Naive thymus-derived CD8-positive, alpha-beta T cell (primary cell): Measurements from ENCODE around the gene RARB. TPM values are rescaled to one million over a fixed set of nuclear protein-coding genes. Genes with fewer than 3 reads are reported as not detected.

Source experiments
- ATAC-seq, 2 donors: fragments of 150-1000 bp; cut with Tn5 transposase in 1 of 2; sonication (Bioruptor Pico), chemical (Tn5 transposase) in 1 of 2; 1 replicate in 1 of 2; 2 replicates in 1 of 2; pipeline ENCODE4 v1.10.0; 2021; ENCODE audit warnings: mild to moderate bottlenecking in 2 of 2, moderate library complexity in 2 of 2
- POLR2A ChIA-PET: fragments of 350-600 bp; sonication (Branson Sonifier 250); formaldehyde crosslinking; loops from one replicate; lab custom pipeline; 2021; ENCODE audit warnings: antibody characterized with exemption; lab: Charles Lee
- DNase-seq, 10 donors: peaks; one replicate each; pipeline versions ENCODE4 v3.0.0 to v3.0.0-alpha.2; 2020 to 2022
- H3K27ac Mint-ChIP-seq, 10 donors: one replicate each; pipeline ENCODE4 v1.8.0; 2020 to 2022; ENCODE audit warnings: mild to moderate bottlenecking in 10 of 10, mixed read lengths in 10 of 10, moderate library complexity in 4 of 10, inconsistent platforms in 1 of 10
- H3K27me3 Mint-ChIP-seq, 5 donors: one replicate each; pipeline ENCODE4 v1.8.0; 2021 to 2022; ENCODE audit warnings: mixed read lengths in 5 of 5
- H3K36me3 Mint-ChIP-seq, 3 donors: one replicate each; pipeline ENCODE4 v1.8.0; 2020 to 2022; ENCODE audit warnings: mixed read lengths in 3 of 3, mild to moderate bottlenecking in 2 of 3, inconsistent platforms in 1 of 3
- H3K4me1 Mint-ChIP-seq, 4 donors: one replicate each; pipeline ENCODE4 v1.8.0; 2021 to 2022; ENCODE audit warnings: mixed read lengths in 4 of 4
- H3K4me3 Mint-ChIP-seq, 10 donors: one replicate each; pipeline ENCODE4 v1.8.0; 2020 to 2022; ENCODE audit warnings: mild to moderate bottlenecking in 10 of 10, mixed read lengths in 10 of 10, moderate library complexity in 6 of 10, inconsistent platforms in 1 of 10
- H3K9me3 Mint-ChIP-seq, 9 donors: one replicate each; pipeline ENCODE4 v1.8.0; 2020 to 2022; ENCODE audit warnings: mixed read lengths in 9 of 9, mild to moderate bottlenecking in 3 of 9, inconsistent platforms in 1 of 9, moderate library complexity in 1 of 9
- polyA plus RNA-seq, 3 donors: library from polyadenylated mRNA; unstranded; fragments of 300-500 nt; fragmentation: Illumina TruSeq; gene quantifications; one replicate each; pipeline ENCODE4 v1.2.3, GENCODE V29; 2021
- total RNA-seq, 8 experiments: library from RNA in 2 of 8; stranded (reverse) in 2 of 8; gene quantifications; one replicate each; pipeline ENCODE4 v1.2.3 and lab custom pipeline; 2021 to 2026

The RARB gene
- total and polyA plus RNA-seq, 5 experiments from 2014 or later = 0.09 TPM; not detected in 4

- no peaks in the 10 kb centered on the region for H3K4me1 Mint-ChIP-seq
- no peaks in the 10 kb centered on the region for H3K36me3 Mint-ChIP-seq
- H3K27me3 Mint-ChIP-seq = peaks cover 0 to 9% (median 2%) of the 10 kb centered on the region in 5 donors
- no peak overlapping the region for H3K4me3 Mint-ChIP-seq
- DNase-seq (no peak), ATAC-seq (no peak)
- H3K27ac Mint-ChIP-seq = no peak overlapping the region
- H3K9me3 Mint-ChIP-seq = no peaks in the 10 kb centered on the region
- POLR2A ChIA-PET = no interaction called here
These were observed 129.6 kb downstream of the RARB start for GRCh38 chr3:25557694-25558093.

- no peaks in the 10 kb centered on the region for H3K4me1 Mint-ChIP-seq
- ATAC-seq (no peak), DNase-seq (no peak)
- POLR2A ChIA-PET = no interaction called here
- H3K9me3 Mint-ChIP-seq = no peaks in the 10 kb centered on the region
- H3K4me3 Mint-ChIP-seq = no peak overlapping the region
- H3K27me3 Mint-ChIP-seq = peaks cover 0 to 9% (median 2%) of the 10 kb centered on the region in 5 donors
- no peak overlapping the region for H3K27ac Mint-ChIP-seq
- H3K36me3 Mint-ChIP-seq = no peaks in the 10 kb centered on the region
These were observed 130.1 kb downstream of the RARB start for GRCh38 chr3:25558121-25558520.

GRCh38 chr3:25558796-25559195 lies 130.7 kb downstream of the RARB start:
- H3K9me3 Mint-ChIP-seq = no peaks in the 10 kb centered on the region
- peaks cover 0 to 9% (median 2%) of the 10 kb centered on the region in 5 donors for H3K27me3 Mint-ChIP-seq
- no peaks in the 10 kb centered on the region for H3K36me3 Mint-ChIP-seq
- DNase-seq (no peak), ATAC-seq (no peak)
- no peaks in the 10 kb centered on the region for H3K4me1 Mint-ChIP-seq
- H3K27ac Mint-ChIP-seq = no peak overlapping the region
- POLR2A ChIA-PET = no interaction called here
- no peak overlapping the region for H3K4me3 Mint-ChIP-seq

- no peak for ATAC-seq
- Mint-ChIP-seq H3K27ac (no peak overlapping the region), H3K4me1 (no peaks in the 10 kb centered on the region), H3K36me3 (no peaks in the 10 kb centered on the region), H3K9me3 (no peaks in the 10 kb centered on the region), H3K27me3 (peaks cover 0 to 10% (median 0%) of the 10 kb centered on the region in 5 donors), H3K4me3 (no peak overlapping the region)
- POLR2A ChIA-PET = no interaction called here
- no peak for DNase-seq
These were observed 135.5 kb downstream of the RARB start for GRCh38 chr3:25563601-25564000.

- Mint-ChIP-seq H3K4me1 (no peaks in the 10 kb centered on the region), H3K27ac (no peak overlapping the region), H3K27me3 (peaks cover 0 to 10% (median 0%) of the 10 kb centered on the region in 5 donors), H3K4me3 (no peak overlapping the region), H3K36me3 (no peaks in the 10 kb centered on the region), H3K9me3 (no peaks in the 10 kb centered on the region)
- POLR2A ChIA-PET = no interaction called here
- no peak for ATAC-seq
- DNase-seq = no peak
These were observed 136.0 kb downstream of the RARB start for GRCh38 chr3:25564075-25564474.

- POLR2A ChIA-PET = no interaction called here
- no peak for ATAC-seq
- Mint-ChIP-seq H3K4me3 (no peak overlapping the region), H3K27me3 (peaks cover 0 to 10% (median 0%) of the 10 kb centered on the region in 5 donors), H3K36me3 (no peaks in the 10 kb centered on the region), H3K4me1 (no peaks in the 10 kb centered on the region), H3K27ac (peak overlapping the region in 1 of 10 donors; percentile 22), H3K9me3 (no peaks in the 10 kb centered on the region)
- DNase-seq = no peak
These were observed 137.7 kb downstream of the RARB start for GRCh38 chr3:25565807-25566206.

- no peak for DNase-seq
- H3K9me3 Mint-ChIP-seq = no peaks in the 10 kb centered on the region
- no peak overlapping the region for H3K27ac Mint-ChIP-seq
- POLR2A ChIA-PET = no interaction called here
- H3K4me3 Mint-ChIP-seq = no peak overlapping the region
- H3K27me3 Mint-ChIP-seq = peaks cover 0 to 9% (median 0%) of the 10 kb centered on the region in 5 donors
- H3K4me1 Mint-ChIP-seq = no peaks in the 10 kb centered on the region
- no peaks in the 10 kb centered on the region for H3K36me3 Mint-ChIP-seq
- ATAC-seq = no peak
These were observed 138.4 kb downstream of the RARB start for GRCh38 chr3:25566358-25566920.

- peaks cover 0 to 6% (median under 1%) of the 10 kb centered on the region in 5 donors for H3K27me3 Mint-ChIP-seq
- ATAC-seq (no peak), DNase-seq (no peak)
- H3K27ac Mint-ChIP-seq = no peak overlapping the region
- no peaks in the 10 kb centered on the region for H3K9me3 Mint-ChIP-seq
- POLR2A ChIA-PET = no interaction called here
- H3K4me1 Mint-ChIP-seq = no peaks in the 10 kb centered on the region
- no peaks in the 10 kb centered on the region for H3K36me3 Mint-ChIP-seq
- H3K4me3 Mint-ChIP-seq = no peak overlapping the region
These were observed 139.3 kb downstream of the RARB start for GRCh38 chr3:25567388-25567787.

- H3K4me1 Mint-ChIP-seq = no peaks in the 10 kb centered on the region
- peaks cover 0 to 5% (median 1%) of the 10 kb centered on the region in 5 donors for H3K27me3 Mint-ChIP-seq
- H3K27ac Mint-ChIP-seq = no peak overlapping the region
- POLR2A ChIA-PET = no interaction called here
- H3K4me3 Mint-ChIP-seq = no peak overlapping the region
- H3K36me3 Mint-ChIP-seq = no peaks in the 10 kb centered on the region
- ATAC-seq (no peak), DNase-seq (no peak)
- H3K9me3 Mint-ChIP-seq = no peaks in the 10 kb centered on the region
These were observed 139.9 kb downstream of the RARB start for GRCh38 chr3:25567806-25568524.

GRCh38 chr3:25568525-25569078 lies 140.5 kb downstream of the RARB start:
- Mint-ChIP-seq H3K27me3 (peaks cover 0 to 5% (median 1%) of the 10 kb centered on the region in 5 donors), H3K4me3 (no peak overlapping the region), H3K9me3 (no peaks in the 10 kb centered on the region), H3K4me1 (no peaks in the 10 kb centered on the region), H3K36me3 (no peaks in the 10 kb centered on the region), H3K27ac (no peak overlapping the region)
- DNase-seq (no peak), ATAC-seq (no peak)
- POLR2A ChIA-PET = no interaction called here

- H3K27ac Mint-ChIP-seq = no peak overlapping the region
- ATAC-seq (no peak), DNase-seq (no peak)
- H3K36me3 Mint-ChIP-seq = no peaks in the 10 kb centered on the region
- POLR2A ChIA-PET = no interaction called here
- no peaks in the 10 kb centered on the region for H3K9me3 Mint-ChIP-seq
- no peak overlapping the region for H3K4me3 Mint-ChIP-seq
- no peaks in the 10 kb centered on the region for H3K4me1 Mint-ChIP-seq
- peaks cover 0 to 4% (median under 1%) of the 10 kb centered on the region in 5 donors for H3K27me3 Mint-ChIP-seq
These were observed 143.2 kb downstream of the RARB start for GRCh38 chr3:25571285-25571684.

GRCh38 chr3:25572336-25572735 lies 144.3 kb downstream of the RARB start:
- DNase-seq = no peak
- Mint-ChIP-seq H3K4me3 (no peak overlapping the region), H3K4me1 (no peaks in the 10 kb centered on the region)

GRCh38 chr3:25572919-25573385 lies 144.9 kb downstream of the RARB start:
- ATAC-seq = no peak
- H3K27me3 Mint-ChIP-seq = peaks cover 0 to 10% (median 8%) of the 10 kb centered on the region in 5 donors
- H3K4me1 Mint-ChIP-seq = no peaks in the 10 kb centered on the region
- no peaks in the 10 kb centered on the region for H3K36me3 Mint-ChIP-seq
- H3K27ac Mint-ChIP-seq = no peak overlapping the region
- POLR2A ChIA-PET = interaction anchor here (0.6 kb wide), 1 partner anchor 20 kb away, joined by 3 read pairs; no protein-coding TSS in a partner anchor
- no peaks in the 10 kb centered on the region for H3K9me3 Mint-ChIP-seq
- DNase-seq = no peak
- no peak overlapping the region for H3K4me3 Mint-ChIP-seq

More at GRCh38 chr3:25572336-25572735, 144.3 kb downstream of the RARB start:
- POLR2A ChIA-PET = no interaction called here
- no peak for ATAC-seq
- Mint-ChIP-seq H3K9me3 (no peaks in the 10 kb centered on the region), H3K27ac (no peak overlapping the region), H3K27me3 (peaks cover 0 to 10% (median 6%) of the 10 kb centered on the region in 5 donors), H3K36me3 (no peaks in the 10 kb centered on the region)
